Small intestine (tissue), 7 donors: ENCODE results near the gene CDKAL1. TPM values are rescaled to one million over a fixed set of nuclear protein-coding genes. Genes with fewer than 3 reads are reported as not detected.
A peak's percentile ranks its signal among the peaks of the same experiment; 100 is the strongest.

Experiments used
- DNase-seq, 2 donors: peaks; one replicate each; pipeline versions ENCODE4 v3.0.0 to v3.0.0-alpha.2; 2013
- FAIRE-seq: peaks from 2 replicates; lab custom pipeline; 2012; peaks lifted over from hg19 to GRCh38; lab: Jason Lieb, UNC
- H3K27ac ChIP-seq, 3 donors: one replicate each; pipeline ENCODE4 v1.5.1; 2013; ENCODE audit warnings: low read length in 2 of 3, mild to moderate bottlenecking in 2 of 3, control low read depth in 1 of 3, inconsistent platforms in 1 of 3, low read depth in 1 of 3, moderate library complexity in 1 of 3
- H3K27me3 ChIP-seq, 3 donors: one replicate each; pipeline ENCODE4 v1.6.1; 2013; ENCODE audit warnings: low read length in 3 of 3, inconsistent platforms in 1 of 3; ENCODE audit not compliant: control insufficient read depth in 3 of 3, insufficient read depth in 3 of 3
- H3K36me3 ChIP-seq, 3 donors: one replicate each; pipeline ENCODE4 v1.6.1; 2013; ENCODE audit warnings: low read length in 3 of 3, inconsistent platforms in 1 of 3, low read depth in 1 of 3, mild to moderate bottlenecking in 1 of 3, moderate library complexity in 1 of 3; ENCODE audit not compliant: control insufficient read depth in 3 of 3, insufficient read depth in 2 of 3
- H3K4me1 ChIP-seq, 3 donors: one replicate each; pipeline ENCODE4 v1.6.1; 2013; ENCODE audit warnings: low read length in 2 of 3, inconsistent platforms in 1 of 3, low read depth in 1 of 3, mild to moderate bottlenecking in 1 of 3, moderate library complexity in 1 of 3; ENCODE audit not compliant: control insufficient read depth in 3 of 3, insufficient read depth in 2 of 3
- H3K4me3 ChIP-seq, 3 donors: one replicate each; pipeline ENCODE4 v1.5.1; 2013; ENCODE audit warnings: low read length in 3 of 3, control low read depth in 1 of 3, inconsistent platforms in 1 of 3, low read depth in 1 of 3, mild to moderate bottlenecking in 1 of 3, moderate library complexity in 1 of 3
- H3K9me3 ChIP-seq, 2 donors: one replicate each; pipeline ENCODE4 v1.6.1; 2013; ENCODE audit warnings: low read depth in 1 of 2, low read length in 1 of 2; ENCODE audit not compliant: control insufficient read depth in 2 of 2, insufficient read depth in 1 of 2
- WGBS, 3 donors: extraction: QIAGEN DNeasy Blood & Tissue Kit; methylation state at CpG; one replicate each; pipeline ENCODE4 v1.1.7; 2013; 5-methylcytosine and 5-hydroxymethylcytosine counted together
- polyA plus RNA-seq, 4 donors: library from polyadenylated mRNA; stranded (reverse) in 3 of 4; unstranded in 1 of 4; fragments of 200-250 nt in 3 of 4; fragments of 120-200 nt in 1 of 4; gene quantifications; one replicate each; pipeline versions ENCODE4 v1.2.1 to v1.2.3, GENCODE V29; 2013
- donor health status: healthy with polysubstance abuse.
- donor health status: control.
- donor health status: control.
- donor health status: Bipolar disorder and iron deficiency.
- donor health status: healthy.

Gene CDKAL1
- polyA plus RNA-seq, 4 donors = 2.4 to 10.5 (median 4.1) TPM

DNA sequence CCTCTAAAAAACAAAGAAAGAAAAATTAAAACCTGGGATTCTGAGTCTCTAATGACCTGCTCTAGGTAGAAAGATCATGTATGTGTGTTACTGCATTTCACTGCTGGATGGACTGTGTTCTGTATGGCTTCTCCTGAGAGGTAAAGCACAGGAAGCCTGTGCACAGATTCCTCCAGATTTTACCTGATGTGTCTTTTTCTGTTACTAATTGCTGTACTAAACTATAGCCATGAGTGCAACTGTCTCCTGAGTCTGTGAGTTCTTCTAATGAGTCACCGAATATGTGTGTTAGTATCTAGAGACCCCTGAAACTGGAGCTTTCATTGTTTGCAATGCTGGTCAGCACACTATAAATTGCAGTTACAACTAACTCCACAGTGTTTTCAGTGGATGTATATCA lies 270.8 kb downstream of the CDKAL1 start:
- peaks cover 0 to 2% of the 10 kb centered on the region in 2 donors for H3K9me3 ChIP-seq
- no peaks in the 10 kb centered on the region for H3K27me3 ChIP-seq
- H3K4me1 ChIP-seq = no peaks in the 10 kb centered on the region
- no peak overlapping the region for H3K27ac ChIP-seq
- no peak overlapping the region for H3K4me3 ChIP-seq
- no peaks in the 10 kb centered on the region for H3K36me3 ChIP-seq
- FAIRE-seq (no peak), DNase-seq (no peak)
- 77 to 97% (median 83%) methylated on average over 1 of the region's 1 CpG for WGBS, 3 donors

GRCh38 chr6:20806669-20807068 lies 272.4 kb downstream of the CDKAL1 start:
- Histone ChIP-seq H3K4me1 (peaks cover 0 to 4% (median 0%) of the 10 kb centered on the region in 3 donors), H3K27ac (no peak overlapping the region), H3K36me3 (no peaks in the 10 kb centered on the region), H3K27me3 (no peaks in the 10 kb centered on the region), H3K4me3 (no peak overlapping the region), H3K9me3 (peaks cover 0 to 2% of the 10 kb centered on the region in 2 donors)
- FAIRE-seq (no peak), DNase-seq (no peak)
- WGBS, 3 donors = 66 to 96% (median 93%) methylated on average over 3 of the region's 3 CpGs

DNA sequence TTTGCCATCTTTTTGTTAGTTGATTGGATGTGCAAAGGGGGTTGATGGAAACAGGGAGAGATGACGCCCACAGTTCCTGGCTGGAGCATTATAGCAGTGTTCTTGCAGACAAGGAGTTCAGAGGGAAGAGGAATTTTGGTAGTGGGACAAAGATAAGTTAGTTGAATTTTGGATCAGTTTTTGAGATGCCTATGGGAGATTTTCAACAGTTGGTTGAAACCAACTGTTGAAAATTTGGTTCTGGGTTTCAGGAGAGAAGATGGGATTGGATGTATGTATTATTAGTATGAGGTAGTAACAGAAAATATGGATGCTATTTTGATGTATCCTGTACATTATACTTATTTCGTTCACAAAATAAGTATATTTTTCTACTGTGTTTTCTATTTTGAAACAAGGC lies 274.2 kb downstream of the CDKAL1 start:
- no peak overlapping the region for H3K4me3 ChIP-seq
- H3K9me3 ChIP-seq = peaks cover 0 to 4% of the 10 kb centered on the region in 2 donors
- WGBS, 3 donors = 77 to 92% (median 91%) methylated on average over 2 of the region's 2 CpGs
- no peaks in the 10 kb centered on the region for H3K36me3 ChIP-seq
- no peak overlapping the region for H3K27ac ChIP-seq
- no peaks in the 10 kb centered on the region for H3K27me3 ChIP-seq
- no peak for FAIRE-seq
- H3K4me1 ChIP-seq = peaks cover 0 to 4% (median 0%) of the 10 kb centered on the region in 3 donors
- DNase-seq = no peak

GRCh38 chr6:20808924-20809323 lies 274.7 kb downstream of the CDKAL1 start:
- Histone ChIP-seq H3K4me1 (peaks cover 0 to 4% (median 0%) of the 10 kb centered on the region in 3 donors), H3K27me3 (no peaks in the 10 kb centered on the region), H3K36me3 (no peaks in the 10 kb centered on the region), H3K27ac (no peak overlapping the region), H3K9me3 (peaks cover 0 to 4% of the 10 kb centered on the region in 2 donors), H3K4me3 (no peak overlapping the region)
- no peak for DNase-seq
- no peak for FAIRE-seq
- 72 to 96% (median 88%) methylated on average over 2 of the region's 2 CpGs for WGBS, 3 donors

DNA sequence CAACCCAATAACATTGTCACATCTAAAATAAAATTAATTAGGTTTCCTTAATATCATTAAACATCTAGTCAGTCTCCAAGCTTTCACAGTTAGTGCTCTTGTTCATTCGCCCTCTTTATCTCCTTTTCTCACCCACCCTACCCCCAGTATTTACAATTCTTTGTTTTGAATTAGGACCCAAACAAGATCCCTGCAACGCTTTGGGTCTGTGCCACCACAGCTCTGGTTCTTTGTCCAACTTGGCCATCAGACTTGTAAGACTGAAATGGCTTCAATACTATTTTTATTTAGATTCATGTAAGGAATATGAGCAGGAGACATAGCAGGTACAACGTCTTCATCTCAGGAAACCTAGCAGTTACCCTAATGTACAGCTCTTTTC lies 276.5 kb downstream of the CDKAL1 start:
- no peak overlapping the region for H3K4me3 ChIP-seq
- H3K9me3 ChIP-seq = peaks cover 0 to 4% of the 10 kb centered on the region in 2 donors
- peak overlapping the region in 2 of 3 donors; percentile 3 to 14 for H3K27ac ChIP-seq
- FAIRE-seq = no peak
- peaks cover 0 to 4% (median 0%) of the 10 kb centered on the region in 3 donors for H3K4me1 ChIP-seq
- H3K36me3 ChIP-seq = no peaks in the 10 kb centered on the region
- H3K27me3 ChIP-seq = no peaks in the 10 kb centered on the region
- 77 to 87% (median 85%) methylated on average over 3 of the region's 3 CpGs for WGBS, 3 donors
- no peak for DNase-seq

- WGBS, 3 donors = 24 to 31% (median 30%) methylated on average over 6 of the region's 6 CpGs
- no peaks in the 10 kb centered on the region for H3K27me3 ChIP-seq
- H3K4me3 ChIP-seq = no peak overlapping the region
- FAIRE-seq (no peak), DNase-seq (peak; percentile 45 to 74)
- peak overlapping the region in 2 of 3 donors; percentile 3 to 14 for H3K27ac ChIP-seq
- peaks cover 0 to 4% (median 0%) of the 10 kb centered on the region in 3 donors for H3K4me1 ChIP-seq
- no peaks in the 10 kb centered on the region for H3K36me3 ChIP-seq
- H3K9me3 ChIP-seq = peaks cover 0 to 2% of the 10 kb centered on the region in 2 donors
These were observed 277.0 kb downstream of the CDKAL1 start for GRCh38 chr6:20811109-20811761.

GRCh38 chr6:20812776-20813175 lies 278.5 kb downstream of the CDKAL1 start:
- Histone ChIP-seq H3K9me3 (peaks cover 0 to 2% of the 10 kb centered on the region in 2 donors), H3K4me1 (peaks cover 0 to 4% (median 0%) of the 10 kb centered on the region in 3 donors), H3K36me3 (no peaks in the 10 kb centered on the region), H3K27ac (no peak overlapping the region), H3K27me3 (no peaks in the 10 kb centered on the region), H3K4me3 (no peak overlapping the region)
- DNase-seq (no peak), FAIRE-seq (no peak)
- 92 to 95% (median 94%) methylated on average over 2 of the region's 2 CpGs for WGBS, 3 donors

DNA sequence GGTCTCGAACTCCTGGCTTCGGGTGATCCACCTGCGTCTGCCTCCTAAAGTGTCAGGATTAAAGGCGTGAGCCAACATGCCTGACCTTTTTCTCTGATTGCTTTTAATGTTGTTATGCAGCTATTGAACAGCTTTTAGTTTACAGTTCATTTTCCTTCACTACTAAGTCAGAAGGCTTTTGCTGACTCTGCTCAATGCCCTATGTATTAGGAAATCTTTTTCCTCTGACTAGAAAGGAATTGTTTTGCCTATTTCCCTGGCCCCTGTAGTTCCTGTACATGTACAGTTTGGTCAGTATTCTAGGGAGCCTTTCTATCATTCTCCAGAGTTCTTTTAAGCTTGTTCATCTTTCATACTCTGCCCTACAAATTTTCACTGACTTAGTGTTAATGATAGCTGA lies 280.2 kb downstream of the CDKAL1 start:
- no peak for FAIRE-seq
- no peaks in the 10 kb centered on the region for H3K36me3 ChIP-seq
- H3K4me1 ChIP-seq = peaks cover 0 to 4% (median 0%) of the 10 kb centered on the region in 3 donors
- H3K27ac ChIP-seq = no peak overlapping the region
- WGBS, 3 donors = 96 to 100% (median 98%) methylated on average over 4 of the region's 4 CpGs
- H3K4me3 ChIP-seq = no peak overlapping the region
- H3K27me3 ChIP-seq = no peaks in the 10 kb centered on the region
- peaks cover 0 to 2% of the 10 kb centered on the region in 2 donors for H3K9me3 ChIP-seq
- DNase-seq = no peak
